SK-N-SH treated with all-trans-retinoic acid at 6 μM for 48 hours (cell line): ENCODE measurements around the gene RMND1.

Experiments
- ARNTL ChIP-seq: fragments of 450-650 bp; formaldehyde crosslinking; IDR thresholded peaks from 2 replicates; pipeline ENCODE4 v1.5.0; 2020; ENCODE audit warnings: low read depth, mild to moderate bottlenecking, moderate library complexity, borderline replicate concordance
- BACH2 ChIP-seq: fragments of 250-450 bp; sonication (Bioruptor Pico); IDR thresholded peaks from 2 replicates; pipeline ENCODE4 v1.9.0; 2021; ENCODE audit warnings: mild to moderate bottlenecking, borderline replicate concordance
- ESRRG ChIP-seq: fragments of 250-450 bp; sonication (Bioruptor Pico); IDR thresholded peaks from 2 replicates; pipeline ENCODE4 v1.6.1; 2021; ENCODE audit warnings: mild to moderate bottlenecking
- GLIS3 ChIP-seq: fragments of 250-450 bp; sonication (Bioruptor Pico); IDR thresholded peaks from 2 replicates; pipeline ENCODE4 v1.5.0; 2020; ENCODE audit warnings: mild to moderate bottlenecking, moderate library complexity
- PPARA ChIP-seq: fragments of 250-450 bp; sonication (Bioruptor Pico); IDR thresholded peaks from 2 replicates; pipeline ENCODE4 v1.5.0; 2020; ENCODE audit warnings: mild to moderate bottlenecking, borderline replicate concordance
- SNAI2 ChIP-seq: fragments of 250-450 bp; sonication (Bioruptor Pico); IDR thresholded peaks from 2 replicates; pipeline ENCODE4 v1.5.0; 2020; ENCODE audit warnings: mild to moderate bottlenecking, moderate library complexity
- ZFP3 ChIP-seq: fragments of 250-450 bp; sonication (Bioruptor Pico); IDR thresholded peaks from 2 replicates; pipeline ENCODE4 v1.5.0; 2020; ENCODE audit warnings: mild to moderate bottlenecking, moderate library complexity
- ZFP30 ChIP-seq: fragments of 450-650 bp; formaldehyde crosslinking; IDR thresholded peaks from 2 replicates; pipeline ENCODE4 v1.5.0; 2022; ENCODE audit warnings: mild to moderate bottlenecking, moderate library complexity
- ZNF70 ChIP-seq: fragments of 450-650 bp; formaldehyde crosslinking; IDR thresholded peaks from 2 replicates; pipeline ENCODE4 v1.5.0; 2020; ENCODE audit warnings: mild to moderate bottlenecking, moderate library complexity
- TF ChIP-seq, protein P1 (sequence below): fragments of 250-450 bp; sonication (Bioruptor Pico); IDR thresholded peaks from 2 replicates; pipeline ENCODE4 v1.5.0; 2020; ENCODE audit warnings: mild to moderate bottlenecking, moderate library complexity
- TF ChIP-seq, protein P2 (sequence below): fragments of 250-450 bp; sonication (Bioruptor Pico); IDR thresholded peaks from 2 replicates; pipeline ENCODE4 v1.8.0; 2021; ENCODE audit warnings: low read depth, mild to moderate bottlenecking, moderate library complexity, borderline replicate concordance
- TF ChIP-seq, protein P3 (sequence below): fragments of 250-450 bp; sonication (Bioruptor Pico); IDR thresholded peaks from 2 replicates; pipeline ENCODE4 v1.8.0; 2020; ENCODE audit warnings: mild to moderate bottlenecking, moderate library complexity, borderline replicate concordance

DNA sequence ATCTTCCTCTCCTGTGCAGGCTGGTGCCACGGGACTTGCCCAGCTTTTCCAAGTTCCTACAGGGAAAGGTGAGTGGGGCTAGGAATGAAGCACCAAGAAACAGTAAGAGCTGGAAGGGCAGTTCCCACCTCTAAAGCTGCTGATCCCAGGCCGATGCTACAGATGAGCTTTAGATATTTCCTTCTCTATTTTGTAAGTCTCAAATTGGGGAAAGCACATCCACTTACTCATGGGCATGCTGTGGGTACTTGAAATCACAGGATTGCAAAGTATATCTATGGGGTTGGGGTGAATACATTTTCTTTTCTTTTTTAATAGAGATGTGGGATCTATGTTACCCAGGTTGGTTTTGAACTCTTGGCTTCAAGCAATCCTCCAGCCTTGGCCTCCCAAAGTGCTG is 63.7 kb downstream of the RMND1 start:
- TF ChIP-seq ESRRG (CRISPR knock-in tag) (no peak), ZFP3 (no peak), BACH2 (CRISPR knock-in tag) (no peak), ARNTL (no peak), GLIS3 (CRISPR knock-in tag) (no peak), SNAI2 (no peak), ZFP30 (no peak), PPARA (CRISPR knock-in tag) (no peak), ZNF70 (CRISPR knock-in tag) (no peak)
- TF ChIP-seq, protein P1, sequence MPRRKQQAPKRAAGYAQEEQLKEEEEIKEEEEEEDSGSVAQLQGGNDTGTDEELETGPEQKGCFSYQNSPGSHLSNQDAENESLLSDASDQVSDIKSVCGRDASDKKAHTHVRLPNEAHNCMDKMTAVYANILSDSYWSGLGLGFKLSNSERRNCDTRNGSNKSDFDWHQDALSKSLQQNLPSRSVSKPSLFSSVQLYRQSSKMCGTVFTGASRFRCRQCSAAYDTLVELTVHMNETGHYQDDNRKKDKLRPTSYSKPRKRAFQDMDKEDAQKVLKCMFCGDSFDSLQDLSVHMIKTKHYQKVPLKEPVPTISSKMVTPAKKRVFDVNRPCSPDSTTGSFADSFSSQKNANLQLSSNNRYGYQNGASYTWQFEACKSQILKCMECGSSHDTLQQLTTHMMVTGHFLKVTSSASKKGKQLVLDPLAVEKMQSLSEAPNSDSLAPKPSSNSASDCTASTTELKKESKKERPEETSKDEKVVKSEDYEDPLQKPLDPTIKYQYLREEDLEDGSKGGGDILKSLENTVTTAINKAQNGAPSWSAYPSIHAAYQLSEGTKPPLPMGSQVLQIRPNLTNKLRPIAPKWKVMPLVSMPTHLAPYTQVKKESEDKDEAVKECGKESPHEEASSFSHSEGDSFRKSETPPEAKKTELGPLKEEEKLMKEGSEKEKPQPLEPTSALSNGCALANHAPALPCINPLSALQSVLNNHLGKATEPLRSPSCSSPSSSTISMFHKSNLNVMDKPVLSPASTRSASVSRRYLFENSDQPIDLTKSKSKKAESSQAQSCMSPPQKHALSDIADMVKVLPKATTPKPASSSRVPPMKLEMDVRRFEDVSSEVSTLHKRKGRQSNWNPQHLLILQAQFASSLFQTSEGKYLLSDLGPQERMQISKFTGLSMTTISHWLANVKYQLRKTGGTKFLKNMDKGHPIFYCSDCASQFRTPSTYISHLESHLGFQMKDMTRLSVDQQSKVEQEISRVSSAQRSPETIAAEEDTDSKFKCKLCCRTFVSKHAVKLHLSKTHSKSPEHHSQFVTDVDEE (CRISPR knock-in tag) = no peak
- TF ChIP-seq, protein P2, sequence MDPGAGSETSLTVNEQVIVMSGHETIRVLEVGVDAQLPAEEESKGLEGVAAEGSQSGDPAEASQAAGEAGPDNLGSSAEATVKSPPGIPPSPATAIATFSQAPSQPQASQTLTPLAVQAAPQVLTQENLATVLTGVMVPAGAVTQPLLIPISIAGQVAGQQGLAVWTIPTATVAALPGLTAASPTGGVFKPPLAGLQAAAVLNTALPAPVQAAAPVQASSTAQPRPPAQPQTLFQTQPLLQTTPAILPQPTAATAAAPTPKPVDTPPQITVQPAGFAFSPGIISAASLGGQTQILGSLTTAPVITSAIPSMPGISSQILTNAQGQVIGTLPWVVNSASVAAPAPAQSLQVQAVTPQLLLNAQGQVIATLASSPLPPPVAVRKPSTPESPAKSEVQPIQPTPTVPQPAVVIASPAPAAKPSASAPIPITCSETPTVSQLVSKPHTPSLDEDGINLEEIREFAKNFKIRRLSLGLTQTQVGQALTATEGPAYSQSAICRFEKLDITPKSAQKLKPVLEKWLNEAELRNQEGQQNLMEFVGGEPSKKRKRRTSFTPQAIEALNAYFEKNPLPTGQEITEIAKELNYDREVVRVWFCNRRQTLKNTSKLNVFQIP (CRISPR knock-in tag) = no peak
- TF ChIP-seq, protein P3, sequence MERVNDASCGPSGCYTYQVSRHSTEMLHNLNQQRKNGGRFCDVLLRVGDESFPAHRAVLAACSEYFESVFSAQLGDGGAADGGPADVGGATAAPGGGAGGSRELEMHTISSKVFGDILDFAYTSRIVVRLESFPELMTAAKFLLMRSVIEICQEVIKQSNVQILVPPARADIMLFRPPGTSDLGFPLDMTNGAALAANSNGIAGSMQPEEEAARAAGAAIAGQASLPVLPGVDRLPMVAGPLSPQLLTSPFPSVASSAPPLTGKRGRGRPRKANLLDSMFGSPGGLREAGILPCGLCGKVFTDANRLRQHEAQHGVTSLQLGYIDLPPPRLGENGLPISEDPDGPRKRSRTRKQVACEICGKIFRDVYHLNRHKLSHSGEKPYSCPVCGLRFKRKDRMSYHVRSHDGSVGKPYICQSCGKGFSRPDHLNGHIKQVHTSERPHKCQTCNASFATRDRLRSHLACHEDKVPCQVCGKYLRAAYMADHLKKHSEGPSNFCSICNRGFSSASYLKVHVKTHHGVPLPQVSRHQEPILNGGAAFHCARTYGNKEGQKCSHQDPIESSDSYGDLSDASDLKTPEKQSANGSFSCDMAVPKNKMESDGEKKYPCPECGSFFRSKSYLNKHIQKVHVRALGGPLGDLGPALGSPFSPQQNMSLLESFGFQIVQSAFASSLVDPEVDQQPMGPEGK (CRISPR knock-in tag) = no peak
